HFF-Myc (cell line): ENCODE measurements around the gene ACTG1.
A peak's percentile ranks its signal among the peaks of the same experiment; 100 is the strongest.

ENCODE experiments used
- DNase-seq: peaks from one replicate; pipeline ENCODE4 v3.0.0-alpha.2; 2011; ENCODE audit warnings: low read depth; ENCODE audit errors: extremely low read depth
- H3K4me3 ChIP-seq: replicated peaks from 2 replicates; pipeline ENCODE4 v1.5.1; 2011; ENCODE audit warnings: low read depth, mild to moderate bottlenecking, control low read depth, low read length
- TF ChIP-seq, protein P1 (sequence below): IDR thresholded peaks from 2 replicates; pipeline ENCODE4 v1.5.1; 2012; ENCODE audit warnings: mild to moderate bottlenecking, low read depth, low read length, control low read depth; ENCODE audit errors: missing control alignments

ACTG1 gene

GRCh38 chr17:81539961-81540675 is 27.5 kb upstream of the ACTG1 start:
- DNase-seq, result no peak
- H3K4me3 ChIP-seq, result no peak overlapping the region
- TF ChIP-seq, protein P1, sequence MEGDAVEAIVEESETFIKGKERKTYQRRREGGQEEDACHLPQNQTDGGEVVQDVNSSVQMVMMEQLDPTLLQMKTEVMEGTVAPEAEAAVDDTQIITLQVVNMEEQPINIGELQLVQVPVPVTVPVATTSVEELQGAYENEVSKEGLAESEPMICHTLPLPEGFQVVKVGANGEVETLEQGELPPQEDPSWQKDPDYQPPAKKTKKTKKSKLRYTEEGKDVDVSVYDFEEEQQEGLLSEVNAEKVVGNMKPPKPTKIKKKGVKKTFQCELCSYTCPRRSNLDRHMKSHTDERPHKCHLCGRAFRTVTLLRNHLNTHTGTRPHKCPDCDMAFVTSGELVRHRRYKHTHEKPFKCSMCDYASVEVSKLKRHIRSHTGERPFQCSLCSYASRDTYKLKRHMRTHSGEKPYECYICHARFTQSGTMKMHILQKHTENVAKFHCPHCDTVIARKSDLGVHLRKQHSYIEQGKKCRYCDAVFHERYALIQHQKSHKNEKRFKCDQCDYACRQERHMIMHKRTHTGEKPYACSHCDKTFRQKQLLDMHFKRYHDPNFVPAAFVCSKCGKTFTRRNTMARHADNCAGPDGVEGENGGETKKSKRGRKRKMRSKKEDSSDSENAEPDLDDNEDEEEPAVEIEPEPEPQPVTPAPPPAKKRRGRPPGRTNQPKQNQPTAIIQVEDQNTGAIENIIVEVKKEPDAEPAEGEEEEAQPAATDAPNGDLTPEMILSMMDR, result no peak

GRCh38 chr17:81539571-81539900 is 26.9 kb upstream of the ACTG1 start:
- TF ChIP-seq, protein P1, result no peak
- no peak for DNase-seq
- no peak overlapping the region for H3K4me3 ChIP-seq

- no peak overlapping the region for H3K4me3 ChIP-seq
- no peak for DNase-seq
- TF ChIP-seq, protein P1, result no peak
Observed at GRCh38 chr17:81538651-81539570, 26.3 kb upstream of the ACTG1 start.

DNA sequence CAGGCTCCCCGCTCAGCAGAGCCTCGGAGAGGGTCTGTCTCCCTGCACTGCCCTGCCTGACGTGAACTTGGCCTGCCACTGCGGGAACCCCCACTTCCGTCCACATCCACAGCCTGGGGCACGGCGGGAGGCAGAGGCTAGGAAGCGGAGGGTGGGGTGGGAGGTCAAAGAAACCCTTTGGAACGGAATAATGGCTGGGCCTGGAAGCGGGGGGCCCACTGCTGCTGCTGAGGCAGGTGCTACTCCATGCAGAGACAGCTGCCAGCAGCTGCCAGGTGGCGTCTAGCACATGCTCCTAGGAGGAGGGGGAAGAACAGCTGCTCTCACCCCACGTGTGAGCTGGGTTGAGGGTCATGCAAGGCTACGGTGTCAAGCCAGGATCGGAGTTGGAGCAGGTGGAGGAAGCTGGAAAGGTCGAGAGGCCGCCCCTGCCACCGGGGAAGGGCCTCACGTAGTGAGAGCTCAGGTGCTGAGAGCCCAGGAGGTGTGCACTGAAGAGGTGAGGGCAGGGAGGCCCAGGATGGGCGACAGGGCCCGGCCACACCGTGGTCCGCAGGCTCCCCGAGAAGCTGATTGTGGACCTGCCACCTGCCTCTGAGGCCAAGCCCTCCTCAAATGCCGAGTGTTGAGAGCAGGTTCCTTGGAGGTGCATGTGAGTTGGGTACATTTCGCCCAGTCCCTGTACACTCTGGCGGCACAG is 25.4 kb upstream of the ACTG1 start:
- no peak overlapping the region for H3K4me3 ChIP-seq
- DNase-seq, result no peak
- TF ChIP-seq, protein P1, result no peak

- TF ChIP-seq, protein P1, result peak; percentile 55
- no peak for DNase-seq
- H3K4me3 ChIP-seq, result no peak overlapping the region
Observed at GRCh38 chr17:81537343-81537855, 24.8 kb upstream of the ACTG1 start.
